Measurements from ENCODE around the gene CLASRP.

- no peak for TF ChIP-seq ZNF121 (CRISPR knock-in tag; conservative IDR thresholded peaks at IDR 0.05)
- no peak for TF ChIP-seq CHD1 (IDR thresholded peaks at IDR 0.05; ENCODE audit: low read length)
- TF ChIP-seq, protein P1, sequence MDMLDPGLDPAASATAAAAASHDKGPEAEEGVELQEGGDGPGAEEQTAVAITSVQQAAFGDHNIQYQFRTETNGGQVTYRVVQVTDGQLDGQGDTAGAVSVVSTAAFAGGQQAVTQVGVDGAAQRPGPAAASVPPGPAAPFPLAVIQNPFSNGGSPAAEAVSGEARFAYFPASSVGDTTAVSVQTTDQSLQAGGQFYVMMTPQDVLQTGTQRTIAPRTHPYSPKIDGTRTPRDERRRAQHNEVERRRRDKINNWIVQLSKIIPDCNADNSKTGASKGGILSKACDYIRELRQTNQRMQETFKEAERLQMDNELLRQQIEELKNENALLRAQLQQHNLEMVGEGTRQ (CRISPR knock-in tag; IDR thresholded peaks at IDR 0.05): no peak
- TF ChIP-seq, protein P2, sequence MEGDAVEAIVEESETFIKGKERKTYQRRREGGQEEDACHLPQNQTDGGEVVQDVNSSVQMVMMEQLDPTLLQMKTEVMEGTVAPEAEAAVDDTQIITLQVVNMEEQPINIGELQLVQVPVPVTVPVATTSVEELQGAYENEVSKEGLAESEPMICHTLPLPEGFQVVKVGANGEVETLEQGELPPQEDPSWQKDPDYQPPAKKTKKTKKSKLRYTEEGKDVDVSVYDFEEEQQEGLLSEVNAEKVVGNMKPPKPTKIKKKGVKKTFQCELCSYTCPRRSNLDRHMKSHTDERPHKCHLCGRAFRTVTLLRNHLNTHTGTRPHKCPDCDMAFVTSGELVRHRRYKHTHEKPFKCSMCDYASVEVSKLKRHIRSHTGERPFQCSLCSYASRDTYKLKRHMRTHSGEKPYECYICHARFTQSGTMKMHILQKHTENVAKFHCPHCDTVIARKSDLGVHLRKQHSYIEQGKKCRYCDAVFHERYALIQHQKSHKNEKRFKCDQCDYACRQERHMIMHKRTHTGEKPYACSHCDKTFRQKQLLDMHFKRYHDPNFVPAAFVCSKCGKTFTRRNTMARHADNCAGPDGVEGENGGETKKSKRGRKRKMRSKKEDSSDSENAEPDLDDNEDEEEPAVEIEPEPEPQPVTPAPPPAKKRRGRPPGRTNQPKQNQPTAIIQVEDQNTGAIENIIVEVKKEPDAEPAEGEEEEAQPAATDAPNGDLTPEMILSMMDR (IDR thresholded peaks at IDR 0.05 in 2 of 3, conservative IDR thresholded peaks at IDR 0.05 in 1 of 3; ENCODE audit: insufficient read depth in 2 of 3, low read depth in 1 of 3, low read length in 3 of 3): no peak
- no peak for TF ChIP-seq HDAC6 (IDR thresholded peaks at IDR 0.05; ENCODE audit: low read depth, low read length)
- no peak for TF ChIP-seq ZNF217 (CRISPR knock-in tag; IDR thresholded peaks at IDR 0.05)
- no peak for TF ChIP-seq NR3C1 (CRISPR knock-in tag; IDR thresholded peaks at IDR 0.05)
- TF ChIP-seq, protein P3, sequence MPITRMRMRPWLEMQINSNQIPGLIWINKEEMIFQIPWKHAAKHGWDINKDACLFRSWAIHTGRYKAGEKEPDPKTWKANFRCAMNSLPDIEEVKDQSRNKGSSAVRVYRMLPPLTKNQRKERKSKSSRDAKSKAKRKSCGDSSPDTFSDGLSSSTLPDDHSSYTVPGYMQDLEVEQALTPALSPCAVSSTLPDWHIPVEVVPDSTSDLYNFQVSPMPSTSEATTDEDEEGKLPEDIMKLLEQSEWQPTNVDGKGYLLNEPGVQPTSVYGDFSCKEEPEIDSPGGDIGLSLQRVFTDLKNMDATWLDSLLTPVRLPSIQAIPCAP (CRISPR knock-in tag; IDR thresholded peaks at IDR 0.05; ENCODE audit: borderline replicate concordance): no peak
- no peak for TF ChIP-seq FOXP1 (CRISPR knock-in tag; IDR thresholded peaks at IDR 0.05)
- no peak for TF ChIP-seq MYNN (IDR thresholded peaks at IDR 0.05)
- no peak for TF ChIP-seq MYNN (CRISPR knock-in tag; IDR thresholded peaks at IDR 0.05)
- no peak for TF ChIP-seq ESRRA (IDR thresholded peaks at IDR 0.05; ENCODE audit: borderline replicate concordance, low read depth)
- no peak for TF ChIP-seq EZH2 (IDR thresholded peaks at IDR 0.05; ENCODE audit: borderline replicate concordance, low read depth, low read length)
- no peak for TF ChIP-seq JUND (IDR thresholded peaks at IDR 0.05; ENCODE audit: borderline replicate concordance, low read depth, low read length)
- no peak for TF ChIP-seq JUND (tag; IDR thresholded peaks at IDR 0.05; ENCODE audit: borderline replicate concordance, low read depth, low read length)
Observed at GRCh38 chr19:45100846-45101252, 62.0 kb downstream of the CLASRP start.
